H1 (cell line): Measurements from ENCODE around the gene NEUROD4. TPM values are rescaled to one million over a fixed set of nuclear protein-coding genes. Genes with fewer than 3 reads are reported as not detected.

Experiments used
- KDM4A ChIP-seq: IDR thresholded peaks from one replicate; pipeline ENCODE4 v1.7.1; 2012; ENCODE audit warnings: low read depth, mild to moderate bottlenecking, moderate library complexity, low read length, inconsistent platforms; ENCODE audit not compliant: severe bottlenecking
- polyA plus RNA-seq, 7 experiments: library from polyadenylated mRNA; depleted of rRNA in 3 of 7; stranded (reverse) in 5 of 7; unstranded in 2 of 7; fragments of >200 nt in 5 of 7; fragments of 200-250 nt in 2 of 7; gene quantifications; 1 replicate in 5 of 7; 2 replicates in 1 of 7; 4 replicates in 1 of 7; pipeline versions ENCODE4 v1.2.1 to v1.2.3, GENCODE V29; 2011 to 2013; ENCODE audit warnings: missing spikeins in 2 of 7, mixed read lengths in 2 of 7
- total RNA-seq: library from RNA; stranded (reverse); fragmentation: NEBNext Ultra II Directional; extraction: Animal tissue kit (Norgen Biotek cat#: 25700); gene quantifications from 2 replicates; pipeline ENCODE4 v1.2.1, GENCODE V29; 2021

The NEUROD4 gene
- total and polyA plus RNA-seq, 2 of the 8 experiments (the other 6 are each of a cell fraction or from before 2014, with no cell fraction given) = not detected

GRCh38 chr12:54970741-54971140 is 49.0 kb upstream of the NEUROD4 start (continued):
- no peak for TF ChIP-seq KDM4A
- TF ChIP-seq, all 59 proteins: peak for 0
